ENCODE measurements around the gene COL5A1. TPM values are rescaled to one million over a fixed set of nuclear protein-coding genes. Genes with fewer than 3 reads are reported as not detected.
"Not testable (repeated sequence)": the region's sequence is repeated elsewhere in the genome, so short reads cannot be mapped to it uniquely, and the experiment has no call there.

Gene COL5A1
- total RNA-seq, 1 donor from 2014 or later: 435 TPM

DNA sequence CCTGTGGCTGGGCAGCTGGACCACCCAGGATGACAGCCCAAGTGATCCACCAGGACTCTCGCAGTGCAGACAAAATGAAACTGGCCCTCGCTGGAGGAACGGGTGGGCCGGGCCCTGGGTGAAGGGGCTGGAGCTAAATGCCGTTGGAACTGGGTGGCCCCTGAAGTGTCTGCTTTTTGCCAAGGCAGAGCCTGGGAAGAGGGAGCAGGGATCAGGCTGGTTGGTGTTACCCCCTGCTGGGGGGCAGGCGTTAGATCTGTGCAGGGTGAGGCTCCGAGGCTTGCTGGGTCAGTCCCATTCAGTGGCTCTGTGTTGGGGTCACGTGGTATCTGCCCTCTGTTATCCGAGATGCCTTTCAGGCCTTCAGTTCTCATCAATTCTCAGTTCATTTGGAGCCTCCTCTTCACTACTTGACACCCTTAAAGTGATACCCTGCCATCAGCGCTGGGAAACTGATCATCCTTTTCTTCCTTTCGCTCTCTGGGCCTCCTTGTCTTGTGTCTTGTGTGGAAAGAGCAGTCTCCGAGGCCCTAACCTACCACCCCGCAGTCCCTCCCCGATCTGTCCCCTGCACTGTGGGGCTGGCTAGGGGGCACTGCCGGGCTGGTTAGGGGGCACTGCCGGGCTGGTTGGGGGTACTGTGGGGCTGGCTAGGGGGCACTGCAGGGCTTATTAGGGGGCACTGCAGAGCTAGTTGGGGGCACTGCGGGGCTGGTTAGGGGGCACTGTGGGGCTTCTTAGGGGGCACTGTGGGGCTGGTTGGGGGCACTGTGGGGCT, 37.3 kb downstream of the COL5A1 start:
- DNase-seq: no peak

- DNase-seq: no peak
These were observed 38.2 kb downstream of the COL5A1 start for GRCh38 chr9:134679616-134680392.

- DNase-seq: no peak
These were observed 38.9 kb downstream of the COL5A1 start for GRCh38 chr9:134680393-134681060.

GRCh38 chr9:134681061-134681661, 39.6 kb downstream of the COL5A1 start:
- no peak for DNase-seq

GRCh38 chr9:134682026-134682425, 40.4 kb downstream of the COL5A1 start:
- no peak for DNase-seq

DNA sequence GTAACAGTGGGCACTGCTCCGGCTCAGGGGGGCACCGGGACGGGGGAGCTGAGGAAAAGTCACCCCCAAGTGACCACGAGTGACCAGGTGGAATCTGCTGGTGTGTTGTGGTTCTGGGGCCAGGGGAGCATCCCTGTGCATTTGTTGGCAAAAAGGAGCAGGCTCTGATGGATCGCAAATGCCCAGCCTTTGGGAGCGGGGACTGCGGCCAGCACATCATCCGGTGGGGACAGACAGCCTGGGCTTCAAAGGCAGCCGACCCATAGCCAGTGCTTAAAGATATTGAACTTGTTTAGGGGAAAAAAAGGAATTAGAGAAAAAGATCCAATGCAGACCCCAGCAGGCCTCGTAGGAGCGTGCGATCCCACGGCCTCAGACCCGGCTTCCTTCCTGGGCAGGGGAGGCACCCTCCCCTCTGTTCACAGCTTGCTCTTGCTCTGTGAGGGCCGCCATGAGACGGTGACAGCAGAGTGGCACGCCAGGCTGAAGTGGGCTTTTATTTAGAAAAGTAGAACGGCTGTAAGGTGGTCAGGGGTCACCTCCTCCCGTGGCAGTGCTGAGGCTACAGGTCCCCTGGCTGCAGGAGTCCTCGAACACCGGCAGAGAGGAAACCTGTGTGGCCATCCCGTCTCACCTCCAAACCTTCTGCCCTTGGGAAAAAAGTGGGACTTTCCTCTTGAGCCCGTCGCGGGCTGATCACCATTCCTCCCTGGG, 41.2 kb downstream of the COL5A1 start:
- no peak for DNase-seq

DNA sequence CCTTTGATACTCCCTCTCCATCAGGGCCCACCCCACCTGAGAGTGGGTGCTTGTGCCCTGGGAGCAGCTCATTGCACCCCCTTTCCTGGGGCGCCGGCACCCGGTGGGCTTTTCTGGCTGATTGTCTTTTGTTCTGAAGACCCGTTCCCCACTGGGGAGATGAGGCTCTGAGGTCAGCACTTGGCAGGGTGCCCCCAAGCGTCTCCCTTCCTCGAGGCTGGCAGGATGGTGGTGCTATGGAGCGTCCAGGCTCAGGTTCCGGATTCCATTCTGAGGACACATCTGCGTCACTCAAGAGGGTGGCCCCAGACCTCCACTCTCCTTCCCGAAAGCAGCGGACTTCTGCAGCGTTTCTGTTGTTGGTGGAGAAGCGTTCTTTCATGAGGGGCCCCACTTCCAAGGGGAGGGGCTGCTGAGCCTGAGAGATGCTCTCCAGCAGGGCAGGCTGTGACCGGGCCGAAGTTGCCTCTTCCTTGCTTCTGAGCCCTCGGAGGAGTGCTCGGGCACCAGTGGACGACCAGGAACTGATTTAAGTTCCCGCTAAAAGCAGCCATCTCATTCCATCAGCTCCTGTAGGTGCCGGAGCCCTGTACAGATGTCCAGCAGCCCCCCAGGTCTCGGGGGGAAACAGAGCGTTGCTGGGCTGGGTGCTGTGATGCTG, 42.2 kb downstream of the COL5A1 start:
- DNase-seq: no peak

DNA sequence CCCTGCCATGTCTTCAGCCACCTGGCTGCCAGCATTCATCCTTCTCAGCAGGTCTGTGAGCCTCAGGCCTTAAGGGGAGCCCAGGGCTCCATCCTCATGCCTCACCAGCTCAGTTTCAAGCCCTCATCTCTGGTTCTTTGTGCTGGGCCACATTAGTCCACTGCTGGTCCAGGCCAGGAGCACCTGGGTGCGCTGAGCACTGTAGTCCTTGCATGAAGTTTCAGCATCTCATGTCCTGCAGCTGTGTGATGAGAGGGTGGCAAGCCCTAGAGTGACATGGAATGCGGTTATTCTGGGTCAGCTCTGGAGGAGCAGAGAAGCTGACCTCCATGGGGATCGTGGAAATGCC, 42.7 kb downstream of the COL5A1 start:
- no peak for DNase-seq

DNA sequence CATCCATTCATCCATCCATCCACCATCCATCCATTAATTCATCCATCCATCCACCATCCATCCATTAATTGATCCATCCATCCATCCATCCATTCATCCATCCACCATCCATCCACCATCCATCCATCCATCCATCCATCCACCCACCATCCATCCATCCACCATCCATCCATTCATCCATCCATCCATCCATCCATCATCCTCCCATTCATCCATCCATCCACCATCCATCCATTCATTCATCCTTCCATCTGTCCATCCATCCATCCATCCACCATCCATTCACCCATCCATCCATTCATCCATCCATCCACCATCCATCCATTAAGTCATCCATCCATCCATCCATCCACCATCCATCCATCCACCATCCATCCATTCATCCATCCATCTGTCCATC, 43.3 kb downstream of the COL5A1 start:
- not testable (repeated sequence) for DNase-seq

DNA sequence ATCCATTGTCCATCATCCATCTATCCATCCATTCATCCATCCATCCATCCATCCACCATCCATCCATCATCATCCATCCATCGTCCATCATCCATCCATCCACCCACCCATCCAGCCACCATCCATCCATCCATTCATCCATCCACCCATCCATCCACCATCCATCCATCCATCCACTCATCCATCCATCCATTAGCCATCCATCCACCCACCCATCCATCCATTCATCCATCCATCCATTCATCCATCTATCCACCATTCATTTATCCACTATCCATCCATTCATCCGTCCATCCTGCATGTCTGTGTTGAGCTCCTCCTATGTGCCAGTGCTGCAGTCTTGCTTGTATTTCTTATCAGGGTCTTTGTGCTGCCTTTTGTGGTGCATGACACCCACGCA, 44.2 kb downstream of the COL5A1 start:
- no peak for DNase-seq

DNA sequence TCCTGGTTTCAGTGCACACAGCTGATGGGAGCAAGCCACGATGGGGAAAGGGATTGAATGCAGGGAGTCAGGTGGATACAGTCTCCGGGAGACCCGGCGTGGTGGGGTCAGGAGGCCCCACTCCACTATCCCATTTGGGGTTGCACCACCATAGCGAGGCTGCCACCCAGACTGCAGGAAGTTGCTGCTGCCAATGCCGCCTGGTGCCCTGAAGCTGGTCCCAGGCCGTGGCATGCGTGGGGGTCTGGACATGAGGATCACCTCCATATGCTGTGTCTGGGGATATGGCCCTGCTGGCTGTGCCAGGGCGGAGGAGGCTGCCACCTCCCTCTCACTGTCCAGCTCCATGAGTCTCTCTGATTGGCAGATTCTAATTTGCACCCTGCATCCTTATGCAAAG, 45.3 kb downstream of the COL5A1 start:
- DNase-seq: no peak

DNA sequence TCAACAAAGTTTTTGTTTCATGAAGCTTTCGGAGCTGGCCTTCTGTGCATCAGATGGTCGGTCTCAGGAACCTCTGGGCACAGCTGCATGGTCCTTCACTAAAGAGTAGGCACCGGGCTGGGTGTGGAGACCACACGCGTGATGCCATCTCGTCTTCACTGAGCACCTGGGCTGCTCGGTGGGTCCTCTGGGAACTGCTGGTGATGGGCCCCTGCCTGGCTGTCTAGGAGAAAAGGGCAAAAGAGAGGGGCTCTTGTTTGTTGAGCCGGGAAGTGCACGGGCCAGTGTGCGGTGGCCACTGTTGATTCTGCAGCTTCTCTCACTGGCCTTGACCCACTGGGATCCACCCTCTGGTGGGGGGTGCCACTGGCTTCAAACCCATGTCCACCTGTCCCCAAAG, 46.0 kb downstream of the COL5A1 start:
- no peak for DNase-seq

- no peak for DNase-seq
These were observed 46.6 kb downstream of the COL5A1 start for GRCh38 chr9:134688231-134688630.

- no peak for DNase-seq
These were observed 47.2 kb downstream of the COL5A1 start for GRCh38 chr9:134688661-134689320.

DNA sequence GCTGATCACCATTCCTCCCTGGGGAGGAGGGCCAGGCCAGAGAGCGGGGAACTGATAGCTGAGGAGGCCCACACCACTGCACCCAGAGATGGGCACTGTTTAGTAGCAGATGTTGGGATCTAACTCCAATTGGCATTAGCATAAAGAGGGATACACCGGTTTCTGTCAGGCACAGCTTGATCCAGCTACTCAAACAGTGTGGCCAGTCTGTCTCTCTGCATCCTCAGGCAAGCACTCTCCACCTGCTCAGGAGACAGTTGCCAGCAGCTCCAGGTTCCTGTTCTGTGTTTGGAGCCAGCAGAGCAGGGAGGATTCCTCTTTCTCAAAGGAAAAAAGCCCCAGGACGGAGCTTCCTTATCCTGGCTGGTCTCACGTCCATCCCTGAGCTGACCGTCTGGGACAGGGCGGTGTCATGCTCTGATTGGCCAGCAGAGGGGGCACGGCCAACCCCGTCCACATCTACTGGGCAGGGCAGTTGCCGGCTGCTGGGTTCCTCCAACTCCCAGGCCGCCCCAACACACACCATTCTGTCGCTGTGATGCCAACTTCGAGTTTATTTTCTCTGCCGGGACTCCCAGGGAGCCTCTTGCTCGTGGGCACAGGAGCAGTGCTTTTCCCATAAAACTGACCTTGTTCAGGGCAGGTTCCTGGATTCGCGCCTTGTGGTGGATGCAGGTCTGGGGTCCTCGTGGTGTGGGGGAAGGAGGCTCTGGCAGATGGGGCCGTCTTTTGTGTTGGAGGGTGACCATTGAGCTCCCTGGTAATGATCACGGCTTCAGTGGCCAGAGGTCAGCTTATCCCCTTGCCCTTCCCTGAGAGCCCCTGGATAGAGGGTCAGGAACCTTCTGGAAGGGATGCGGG, 47.9 kb downstream of the COL5A1 start:
- DNase-seq: peak; percentile 69

DNA sequence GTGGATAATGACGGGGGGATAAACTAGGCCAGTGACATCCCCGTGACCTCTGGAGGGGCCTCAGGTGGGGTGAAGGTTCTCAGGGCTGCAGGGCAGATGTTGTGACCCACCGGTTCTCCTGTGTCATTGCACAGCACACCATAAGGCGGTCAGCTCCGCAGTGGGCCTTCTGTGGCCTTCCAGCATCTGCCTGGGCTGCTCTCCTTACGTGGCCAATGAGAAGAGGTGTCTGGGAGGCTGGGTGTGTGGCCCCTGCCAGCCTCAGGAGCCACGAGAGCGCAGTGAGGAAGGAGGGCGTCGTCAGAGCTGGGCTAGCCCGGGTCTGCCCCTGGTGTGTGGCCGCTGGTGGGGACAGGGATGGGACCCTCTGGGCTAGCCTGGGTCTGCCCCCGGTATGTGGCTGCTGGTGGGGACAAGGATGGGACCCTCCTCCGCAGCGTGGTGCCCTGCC, 48.7 kb downstream of the COL5A1 start:
- no peak for DNase-seq

DNA sequence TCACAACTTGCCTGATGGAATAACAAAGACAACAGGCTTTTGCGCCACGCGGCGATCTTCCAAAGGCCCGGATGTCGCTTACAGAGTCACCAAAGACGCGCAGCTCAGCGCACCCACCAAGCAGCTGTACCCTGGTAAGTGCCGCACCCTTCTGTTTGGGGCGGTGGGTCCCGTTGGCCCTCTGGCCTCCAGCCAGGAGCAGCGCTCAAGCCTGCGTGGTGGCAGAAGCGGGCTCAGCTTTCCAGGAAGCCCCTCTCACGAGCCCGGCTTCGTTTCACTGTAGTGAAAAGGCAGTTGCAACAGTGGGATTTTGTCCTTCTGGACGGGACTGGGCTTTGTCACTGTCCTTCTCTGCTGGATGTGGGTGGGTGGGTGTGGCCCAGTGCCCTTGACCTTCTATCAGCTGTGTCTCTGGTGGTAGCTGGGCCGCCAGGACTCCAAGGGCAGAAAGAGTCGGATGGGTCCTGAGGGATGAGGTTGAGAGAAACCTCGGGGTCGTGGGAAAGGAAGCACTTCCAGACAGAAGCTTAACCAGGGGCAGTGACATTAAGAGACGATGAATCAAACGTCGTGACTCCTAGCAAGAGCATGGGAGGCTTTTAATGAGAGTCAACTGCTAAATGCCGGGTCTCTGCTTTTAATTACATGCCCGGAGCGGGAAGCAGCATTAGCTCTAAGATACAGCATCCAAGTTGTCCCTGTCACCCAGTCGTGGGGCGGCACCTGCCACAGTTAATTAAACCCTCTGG, 49.5 kb downstream of the COL5A1 start:
- no peak for DNase-seq

DNA sequence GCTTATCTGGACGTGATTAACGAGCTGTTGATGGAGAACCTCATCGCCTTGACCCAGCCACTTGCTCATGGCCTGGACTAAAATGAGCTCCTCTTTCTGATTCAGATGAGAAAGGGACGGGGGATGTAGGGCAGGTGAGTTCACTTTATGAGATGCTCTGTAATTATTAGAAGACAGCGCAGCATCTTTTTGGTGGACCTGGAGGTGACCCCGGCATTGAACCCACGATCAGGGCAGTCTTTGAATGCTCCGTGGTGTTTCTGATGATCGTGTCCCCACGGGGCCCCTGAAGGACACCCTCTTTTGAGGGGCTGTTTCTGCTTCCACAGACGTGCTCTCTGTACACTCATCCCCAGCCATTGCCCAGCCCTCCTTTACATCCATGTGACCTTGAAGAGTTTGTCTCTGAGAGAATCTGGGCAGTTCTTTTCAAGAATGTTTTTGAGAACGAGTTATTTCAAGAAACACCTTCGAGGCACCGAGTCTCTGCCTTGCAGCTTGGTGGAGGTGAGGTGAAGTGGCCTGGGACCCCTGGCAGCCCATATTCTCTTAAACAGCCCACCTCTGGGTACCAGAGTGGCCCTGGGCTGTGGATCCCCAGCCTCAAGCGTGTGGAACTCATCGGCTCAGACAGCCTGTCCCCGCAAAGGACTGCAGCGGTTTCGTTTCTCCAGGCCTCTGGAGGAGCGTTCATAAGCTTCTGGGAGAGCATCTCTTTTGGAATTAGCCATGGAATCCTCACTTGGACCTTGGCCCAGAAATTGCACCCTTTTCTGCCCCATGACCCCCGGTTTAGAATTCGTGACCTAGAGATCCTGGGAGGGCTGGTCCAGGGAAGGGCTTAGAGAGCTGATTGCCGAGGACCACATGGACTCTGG, 50.3 kb downstream of the COL5A1 start:
- DNase-seq: no peak

Measured in tongue (tissue), 2 donors.